ENCODE measurements around the gene SPATA31C2. TPM values are rescaled to one million over a fixed set of nuclear protein-coding genes. Genes with fewer than 3 reads are reported as not detected.
"Not testable (repeated sequence)": the region's sequence is repeated elsewhere in the genome, so short reads cannot be mapped to it uniquely, and the experiment has no call there.

The SPATA31C2 gene
- total RNA-seq, 3 donors from 2014 or later, result not detected

GRCh38 chr9:88164850-88165249 is 26.6 kb upstream of the SPATA31C2 start:
- TF ChIP-seq POLR2A (IDR thresholded peaks at IDR 0.05) (no peak), POLR2AphosphoS5 (IDR thresholded peaks at IDR 0.05) (no peak), CTCF (IDR thresholded peaks at IDR 0.05) (no peak)
- no peak for DNase-seq (ENCODE audit: low spot score in 2 of 2)
- Histone ChIP-seq H3K4me3 (no peak overlapping the region), H3K4me1 (no peaks in the 10 kb centered on the region), H3K27me3 (no peaks in the 10 kb centered on the region), H3K36me3 (no peaks in the 10 kb centered on the region), H3K9me3 (no peaks in the 10 kb centered on the region), H3K27ac (no peak overlapping the region)
- intact Hi-C loops (cut with DNase I; ENCODE audit: low total_unique reads), result no loop called here

GRCh38 chr9:88161144-88161543 is 22.9 kb upstream of the SPATA31C2 start:
- no peak overlapping the region for H3K27ac ChIP-seq
- TF ChIP-seq POLR2AphosphoS5 (IDR thresholded peaks at IDR 0.05), result no peak
- TF ChIP-seq POLR2A (IDR thresholded peaks at IDR 0.05), result no peak
- TF ChIP-seq CTCF (IDR thresholded peaks at IDR 0.05), result no peak
- no peaks in the 10 kb centered on the region for H3K4me1 ChIP-seq
- intact Hi-C loops (cut with DNase I; ENCODE audit: low total_unique reads), result no loop called here
- H3K27me3 ChIP-seq, result no peaks in the 10 kb centered on the region
- no peak overlapping the region for H3K4me3 ChIP-seq
- H3K36me3 ChIP-seq, result no peaks in the 10 kb centered on the region
- no peaks in the 10 kb centered on the region for H3K9me3 ChIP-seq
- DNase-seq (ENCODE audit: low spot score in 2 of 2), result no peak

GRCh38 chr9:88143957-88144625 is 5.8 kb upstream of the SPATA31C2 start:
- no peak for DNase-seq (ENCODE audit: low spot score in 2 of 2)
- TF ChIP-seq POLR2AphosphoS5 (IDR thresholded peaks at IDR 0.05) (no peak), CTCF (IDR thresholded peaks at IDR 0.05) (no peak), POLR2A (IDR thresholded peaks at IDR 0.05) (no peak)
- Histone ChIP-seq H3K27me3 (no peaks in the 10 kb centered on the region), H3K27ac (no peak overlapping the region), H3K4me3 (no peak overlapping the region), H3K9me3 (no peaks in the 10 kb centered on the region), H3K36me3 (no peaks in the 10 kb centered on the region), H3K4me1 (no peaks in the 10 kb centered on the region)
- intact Hi-C loops (cut with DNase I; ENCODE audit: low total_unique reads), result loop anchor here (5.0 kb wide), 1 partner anchor 112 kb away; no protein-coding TSS in a partner anchor

GRCh38 chr9:88143179-88143578 is 4.9 kb upstream of the SPATA31C2 start:
- H3K4me1 ChIP-seq, result no peaks in the 10 kb centered on the region
- no peak overlapping the region for H3K27ac ChIP-seq
- H3K36me3 ChIP-seq, result no peaks in the 10 kb centered on the region
- no peak for DNase-seq (ENCODE audit: low spot score in 2 of 2)
- TF ChIP-seq POLR2A (IDR thresholded peaks at IDR 0.05), result no peak
- TF ChIP-seq POLR2AphosphoS5 (IDR thresholded peaks at IDR 0.05), result no peak
- no peak for TF ChIP-seq CTCF (IDR thresholded peaks at IDR 0.05)
- no peaks in the 10 kb centered on the region for H3K27me3 ChIP-seq
- no peak overlapping the region for H3K4me3 ChIP-seq
- H3K9me3 ChIP-seq, result no peaks in the 10 kb centered on the region
- intact Hi-C loops (cut with DNase I; ENCODE audit: low total_unique reads), result loop anchor here (5.0 kb wide), 1 partner anchor 111 kb away; no protein-coding TSS in a partner anchor

- H3K36me3 ChIP-seq; H3K27ac ChIP-seq; H3K4me3 ChIP-seq; H3K4me1 ChIP-seq; H3K9me3 ChIP-seq; intact Hi-C loops (cut with DNase I; ENCODE audit: low total_unique reads); DNase-seq (ENCODE audit: low spot score in 2 of 2); H3K27me3 ChIP-seq: not testable (repeated sequence)
These were observed 4.7 kb downstream of the SPATA31C2 start for GRCh38 chr9:88133552-88133951.

GRCh38 chr9:88129556-88129955 is 8.7 kb downstream of the SPATA31C2 start:
- H3K9me3 ChIP-seq; H3K27me3 ChIP-seq; DNase-seq (ENCODE audit: low spot score in 2 of 2); H3K27ac ChIP-seq; H3K4me1 ChIP-seq; H3K4me3 ChIP-seq; intact Hi-C loops (cut with DNase I; ENCODE audit: low total_unique reads); H3K36me3 ChIP-seq: not testable (repeated sequence)

- intact Hi-C loops (cut with DNase I; ENCODE audit: low total_unique reads); H3K36me3 ChIP-seq; DNase-seq (ENCODE audit: low spot score in 2 of 2); H3K27me3 ChIP-seq; H3K27ac ChIP-seq; H3K9me3 ChIP-seq; H3K4me1 ChIP-seq; H3K4me3 ChIP-seq: not testable (repeated sequence)
These were observed 10.5 kb downstream of the SPATA31C2 start for GRCh38 chr9:88127700-88128300.

- H3K36me3 ChIP-seq; H3K27ac ChIP-seq; H3K27me3 ChIP-seq; H3K9me3 ChIP-seq; DNase-seq (ENCODE audit: low spot score in 2 of 2); intact Hi-C loops (cut with DNase I; ENCODE audit: low total_unique reads); H3K4me1 ChIP-seq; H3K4me3 ChIP-seq: not testable (repeated sequence)
These were observed 14.9 kb downstream of the SPATA31C2 start for GRCh38 chr9:88123413-88123812.

- H3K4me3 ChIP-seq; H3K27me3 ChIP-seq; intact Hi-C loops (cut with DNase I; ENCODE audit: low total_unique reads); H3K9me3 ChIP-seq; H3K27ac ChIP-seq; DNase-seq (ENCODE audit: low spot score in 2 of 2); H3K36me3 ChIP-seq; H3K4me1 ChIP-seq: not testable (repeated sequence)
These were observed 20.2 kb downstream of the SPATA31C2 start for GRCh38 chr9:88118121-88118520.
